Naive B cell (primary cell): ENCODE data around the gene BICD2. TPM values are rescaled to one million over a fixed set of nuclear protein-coding genes. Genes with fewer than 3 reads are reported as not detected.

Experiments
- ATAC-seq, 2 donors: fragments of 150-1000 bp; cut with Tn5 transposase; 2 replicates each; pipeline ENCODE4 v1.10.0; 2021; ENCODE audit warnings: low read depth in 2 of 2, mild to moderate bottlenecking in 2 of 2, moderate library complexity in 2 of 2
- DNase-seq: peaks from one replicate; pipeline ENCODE4 v3.0.0; 2022
- H3K27ac Mint-ChIP-seq, 6 donors: one replicate each; pipeline ENCODE4 v1.8.0; 2020 to 2022; ENCODE audit warnings: mild to moderate bottlenecking in 6 of 6, mixed read lengths in 6 of 6, moderate library complexity in 5 of 6, inconsistent platforms in 2 of 6
- H3K27me3 Mint-ChIP-seq, 3 donors: one replicate each; pipeline ENCODE4 v1.8.0; 2021 to 2022; ENCODE audit warnings: mixed read lengths in 3 of 3, mild to moderate bottlenecking in 1 of 3
- H3K36me3 Mint-ChIP-seq, 2 donors: one replicate each; pipeline ENCODE4 v1.8.0; 2020 to 2022; ENCODE audit warnings: mixed read lengths in 2 of 2, inconsistent platforms in 1 of 2, mild to moderate bottlenecking in 1 of 2
- H3K4me1 Mint-ChIP-seq, 3 donors: one replicate each; pipeline ENCODE4 v1.8.0; 2020 to 2022; ENCODE audit warnings: mixed read lengths in 3 of 3, inconsistent platforms in 1 of 3, mild to moderate bottlenecking in 1 of 3, moderate library complexity in 1 of 3
- H3K4me3 Mint-ChIP-seq, 8 donors: one replicate each; pipeline ENCODE4 v1.8.0; 2020 to 2022; ENCODE audit warnings: mild to moderate bottlenecking in 8 of 8, mixed read lengths in 8 of 8, moderate library complexity in 8 of 8, inconsistent platforms in 2 of 8
- H3K9me3 Mint-ChIP-seq, 7 donors: one replicate each; pipeline ENCODE4 v1.8.0; 2020 to 2022; ENCODE audit warnings: mixed read lengths in 7 of 7, mild to moderate bottlenecking in 5 of 7, inconsistent platforms in 2 of 7, moderate library complexity in 1 of 7
- polyA plus RNA-seq, 6 donors: library from polyadenylated mRNA; unstranded; fragments of 300-500 nt; fragmentation: Illumina TruSeq; gene quantifications; one replicate each; pipeline ENCODE4 v1.2.3, GENCODE V29; 2021; ENCODE audit warnings: low read depth in 6 of 6

The BICD2 gene
- polyA plus RNA-seq, 6 donors from 2014 or later, result 4.3 to 41.8 (median 29.6) TPM

- Mint-ChIP-seq H3K27me3 (no peaks in the 10 kb centered on the region), H3K27ac (peak within 1 kb of the TSS; percentile 94 to 98 (median 97)), H3K9me3 (no peaks in the 10 kb centered on the region), H3K4me1 (peaks cover 24 to 41% (median 28%) of the 10 kb centered on the region in 3 donors), H3K36me3 (no peaks in the 10 kb centered on the region), H3K4me3 (peak within 1 kb of the TSS; percentile 87 to 100 (median 96))
- DNase-seq (peak; percentile 98), ATAC-seq (peak; percentile 93 to 94)
These were observed 94.5 kb downstream of the BICD2 start, which contains the start of gene IPPK for GRCh38 chr9:92669890-92670708. TSS of gene IPPK (minus strand) at chr9:92670131. CDS start at chr9:92669988, 143 bp downstream.

DNA sequence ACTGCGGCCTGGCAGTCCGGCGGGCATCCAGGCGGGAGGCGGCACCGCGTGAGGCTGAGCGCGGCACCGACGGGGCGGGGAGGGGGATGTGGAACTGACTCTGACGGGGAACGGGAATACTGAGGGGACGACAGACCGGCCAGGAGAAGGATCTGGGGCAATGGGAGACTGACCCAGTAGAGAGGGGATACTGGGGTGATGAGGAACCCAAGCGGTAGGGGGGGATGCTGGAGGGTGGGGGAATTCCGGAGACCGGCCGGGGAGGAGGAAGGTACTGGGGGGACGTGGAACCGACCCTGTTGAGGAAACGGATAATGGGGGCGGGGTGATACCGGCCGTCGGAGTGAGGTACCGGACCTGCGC lies 95.1 kb downstream of the BICD2 start:
- Mint-ChIP-seq H3K27ac (peak overlapping the region; percentile 87 to 98 (median 94)), H3K9me3 (no peaks in the 10 kb centered on the region), H3K27me3 (no peaks in the 10 kb centered on the region), H3K4me1 (peaks cover 30 to 47% (median 33%) of the 10 kb centered on the region in 3 donors), H3K36me3 (no peaks in the 10 kb centered on the region), H3K4me3 (peak overlapping the region; percentile 87 to 100 (median 96))
- DNase-seq, result no peak
- ATAC-seq, result peak; percentile 24 to 29

GRCh38 chr9:92668746-92669526 lies 95.7 kb downstream of the BICD2 start:
- H3K4me3 Mint-ChIP-seq, result peak overlapping the region; percentile 87 to 100 (median 96)
- no peaks in the 10 kb centered on the region for H3K27me3 Mint-ChIP-seq
- DNase-seq (no peak), ATAC-seq (no peak)
- H3K4me1 Mint-ChIP-seq, result peaks cover 31 to 47% (median 33%) of the 10 kb centered on the region in 3 donors
- H3K9me3 Mint-ChIP-seq, result no peaks in the 10 kb centered on the region
- no peaks in the 10 kb centered on the region for H3K36me3 Mint-ChIP-seq
- H3K27ac Mint-ChIP-seq, result peak overlapping the region; percentile 74 to 98 (median 94)

DNA sequence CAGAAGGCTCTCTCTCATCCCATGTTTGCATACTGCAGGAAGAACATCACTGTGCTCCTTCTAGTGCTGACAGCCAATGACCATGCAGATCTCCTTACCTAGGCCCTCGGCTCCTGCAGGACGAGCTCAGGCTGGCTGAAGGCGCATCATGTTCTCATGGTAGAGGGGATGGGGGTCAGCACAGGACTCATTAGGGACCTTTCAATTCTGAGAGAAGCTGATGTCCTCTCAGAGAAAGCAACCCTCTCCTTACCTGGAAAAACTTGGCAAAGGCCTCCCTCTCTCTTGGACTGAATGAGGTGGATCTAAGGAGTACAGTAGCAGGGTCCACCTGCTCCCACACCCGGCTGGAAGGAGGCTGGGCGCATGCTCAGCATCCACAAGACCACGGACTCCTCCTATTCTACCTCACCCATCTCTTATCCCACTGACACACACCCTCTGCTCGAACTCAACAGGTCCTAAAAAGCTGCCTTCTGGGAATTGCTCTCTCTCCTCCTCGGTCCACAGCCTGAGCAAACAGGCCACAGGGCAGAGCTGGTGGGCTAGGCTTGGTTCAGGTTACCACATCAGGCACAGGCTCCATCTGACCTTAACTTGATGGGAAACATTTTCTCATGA lies 97.6 kb downstream of the BICD2 start:
- Mint-ChIP-seq H3K9me3 (no peaks in the 10 kb centered on the region), H3K27me3 (no peaks in the 10 kb centered on the region), H3K27ac (peak overlapping the region in 1 of 6 donors; percentile 81), H3K4me1 (peaks cover 35 to 54% (median 44%) of the 10 kb centered on the region in 3 donors), H3K36me3 (no peaks in the 10 kb centered on the region), H3K4me3 (peak overlapping the region in 3 of 8 donors; percentile 44 to 100 (median 56))
- DNase-seq (no peak), ATAC-seq (no peak)

DNA sequence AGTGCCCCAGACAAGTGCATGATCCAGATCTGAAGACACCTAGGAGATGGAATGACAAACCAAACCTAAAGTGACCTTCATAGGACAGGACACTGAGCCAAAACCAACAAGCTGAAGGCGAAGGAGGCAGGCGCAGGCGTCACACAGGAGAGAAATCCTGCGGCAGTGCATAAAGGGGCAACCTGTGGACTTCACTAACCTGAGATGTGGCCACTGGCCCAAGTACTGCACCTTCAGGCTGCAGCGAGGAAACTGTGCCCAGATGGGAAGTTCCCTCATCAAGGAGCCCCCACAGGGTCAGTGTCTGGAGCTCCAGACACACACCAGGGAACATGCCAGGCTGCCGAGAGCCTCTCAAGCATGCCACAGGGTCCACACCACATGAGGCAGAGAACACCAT lies 98.4 kb downstream of the BICD2 start:
- H3K27ac Mint-ChIP-seq, result peak overlapping the region in 4 of 6 donors; percentile 41 to 49 (median 42)
- no peak for DNase-seq
- H3K36me3 Mint-ChIP-seq, result no peaks in the 10 kb centered on the region
- no peak for ATAC-seq
- no peaks in the 10 kb centered on the region for H3K27me3 Mint-ChIP-seq
- H3K4me3 Mint-ChIP-seq, result peak overlapping the region in 3 of 8 donors; percentile 3 to 100 (median 82)
- H3K4me1 Mint-ChIP-seq, result peaks cover 41 to 60% (median 50%) of the 10 kb centered on the region in 3 donors
- H3K9me3 Mint-ChIP-seq, result no peaks in the 10 kb centered on the region

- Mint-ChIP-seq H3K9me3 (no peaks in the 10 kb centered on the region), H3K27ac (peak overlapping the region in 4 of 6 donors; percentile 9 to 49 (median 41))
These were observed 98.8 kb downstream of the BICD2 start for GRCh38 chr9:92665836-92666235.

DNA sequence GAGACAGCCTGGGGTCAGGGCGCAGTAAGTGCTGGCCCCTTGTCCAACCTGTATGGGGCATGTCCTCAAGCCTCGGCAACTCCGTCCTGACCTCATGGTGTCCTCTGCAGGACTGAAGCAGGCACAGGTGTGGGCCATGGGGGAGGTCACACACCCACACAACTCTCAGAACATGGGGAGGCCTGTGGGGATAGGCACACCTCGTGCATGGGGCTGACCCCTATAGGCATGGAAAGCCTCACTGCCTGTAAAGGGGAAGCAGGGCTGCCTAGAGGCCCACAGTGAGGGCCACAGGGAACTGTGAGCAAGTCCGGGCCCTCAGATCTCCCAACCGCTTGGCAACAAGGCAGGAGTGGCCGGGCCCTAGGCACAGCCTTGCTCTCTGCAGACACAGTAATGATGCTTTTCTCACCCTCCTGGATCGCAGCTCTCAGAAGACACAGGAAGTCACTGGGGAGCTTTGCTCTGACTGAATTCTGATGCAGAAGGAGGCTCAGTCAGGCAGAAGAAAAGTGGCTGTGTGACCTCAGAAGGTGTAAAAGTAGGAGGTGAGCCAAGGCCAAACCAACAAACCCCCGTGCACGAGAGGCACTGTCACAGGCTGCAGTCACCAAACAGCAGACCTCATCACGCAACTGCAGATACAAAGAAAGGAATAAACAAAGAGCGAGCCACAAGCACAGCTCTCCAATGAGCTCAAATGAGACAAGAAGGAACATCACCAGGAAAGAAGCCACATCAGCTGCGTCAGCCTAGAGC lies 100.1 kb downstream of the BICD2 start:
- ATAC-seq (no peak), DNase-seq (no peak)
- Mint-ChIP-seq H3K9me3 (no peaks in the 10 kb centered on the region), H3K27ac (peak overlapping the region in 2 of 6 donors; percentile 28 to 62), H3K36me3 (no peaks in the 10 kb centered on the region), H3K27me3 (no peaks in the 10 kb centered on the region), H3K4me3 (peak overlapping the region in 1 of 8 donors; percentile 52), H3K4me1 (peaks cover 40 to 59% (median 56%) of the 10 kb centered on the region in 3 donors)

More at GRCh38 chr9:92665836-92666235, 98.8 kb downstream of the BICD2 start:
- H3K27me3 Mint-ChIP-seq, result no peaks in the 10 kb centered on the region
- DNase-seq (no peak), ATAC-seq (no peak)
- peaks cover 41 to 60% (median 54%) of the 10 kb centered on the region in 3 donors for H3K4me1 Mint-ChIP-seq
- H3K4me3 Mint-ChIP-seq, result peak overlapping the region in 2 of 8 donors; percentile 82 to 100
- no peaks in the 10 kb centered on the region for H3K36me3 Mint-ChIP-seq

DNA sequence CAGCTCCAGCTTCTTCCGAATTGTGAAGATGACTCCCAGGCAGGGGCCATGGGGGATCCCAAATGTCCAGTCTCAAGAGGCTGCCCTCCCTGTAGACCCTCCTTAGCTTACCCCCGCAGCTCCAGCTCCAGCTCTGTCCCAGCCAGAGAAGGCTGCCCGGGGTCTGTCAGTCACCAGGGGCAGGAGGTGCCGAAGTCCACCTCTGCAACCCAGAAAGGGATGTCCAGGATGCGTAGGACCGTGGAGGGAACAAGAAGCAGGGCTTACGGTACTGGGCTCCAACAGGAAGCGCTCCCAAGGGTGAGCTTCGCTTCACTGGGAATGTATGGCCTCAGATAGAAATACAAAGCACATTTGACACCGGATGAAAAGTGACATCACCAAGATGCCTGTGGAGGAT lies 100.7 kb downstream of the BICD2 start:
- H3K4me3 Mint-ChIP-seq, result peak overlapping the region in 1 of 8 donors; percentile 52
- H3K27me3 Mint-ChIP-seq, result no peaks in the 10 kb centered on the region
- ATAC-seq (no peak), DNase-seq (no peak)
- H3K36me3 Mint-ChIP-seq, result no peaks in the 10 kb centered on the region
- no peaks in the 10 kb centered on the region for H3K9me3 Mint-ChIP-seq
- peaks cover 34 to 56% (median 50%) of the 10 kb centered on the region in 3 donors for H3K4me1 Mint-ChIP-seq
- peak overlapping the region in 1 of 6 donors; percentile 34 for H3K27ac Mint-ChIP-seq

DNA sequence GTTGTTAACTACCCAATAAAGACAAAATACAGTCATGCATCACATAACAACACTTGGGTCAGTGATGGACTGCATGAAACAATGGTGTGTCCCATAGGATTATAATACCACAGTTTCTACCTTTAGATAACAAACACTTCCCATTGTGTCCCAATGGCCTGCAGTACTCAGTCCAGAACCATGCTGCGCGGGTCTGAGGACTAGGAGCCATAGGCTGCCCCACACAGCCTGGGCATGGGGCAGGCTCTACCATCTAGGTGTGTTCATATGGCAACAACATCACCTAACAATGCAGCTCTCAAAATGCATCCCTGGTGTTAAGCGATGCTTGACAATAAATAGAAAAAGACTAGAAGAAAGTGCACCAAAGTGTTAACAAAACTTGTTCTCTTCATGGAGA lies 101.5 kb downstream of the BICD2 start:
- ATAC-seq (no peak), DNase-seq (no peak)
- Mint-ChIP-seq H3K27ac (no peak overlapping the region), H3K9me3 (no peaks in the 10 kb centered on the region), H3K36me3 (no peaks in the 10 kb centered on the region), H3K4me1 (peaks cover 27 to 50% (median 42%) of the 10 kb centered on the region in 3 donors), H3K4me3 (peak overlapping the region in 1 of 8 donors; percentile 0), H3K27me3 (no peaks in the 10 kb centered on the region)

GRCh38 chr9:92661743-92662142 lies 102.9 kb downstream of the BICD2 start:
- no peak overlapping the region for H3K27ac Mint-ChIP-seq
- no peaks in the 10 kb centered on the region for H3K9me3 Mint-ChIP-seq
- H3K4me3 Mint-ChIP-seq, result peak overlapping the region in 1 of 8 donors; percentile 25
- DNase-seq, result no peak
- no peak for ATAC-seq
- H3K4me1 Mint-ChIP-seq, result peaks cover 20 to 41% (median 33%) of the 10 kb centered on the region in 3 donors
- H3K36me3 Mint-ChIP-seq, result no peaks in the 10 kb centered on the region
- H3K27me3 Mint-ChIP-seq, result no peaks in the 10 kb centered on the region
